HepG2 (cell line): ENCODE results near the gene SYDE1. TPM values are rescaled to one million over a fixed set of nuclear protein-coding genes. Genes with fewer than 3 reads are reported as not detected.

Source experiments
- ATF7-NPFF ChIP-seq: sonication (generic); formaldehyde crosslinking; IDR thresholded peaks from 2 replicates; pipeline ENCODE4 v1.8.1; 2023; ENCODE audit warnings: mild to moderate bottlenecking, low read depth, missing genetic modification reagents, moderate library complexity
- CCDC6 ChIP-seq: sonication (generic); formaldehyde crosslinking; IDR thresholded peaks from 2 replicates; pipeline ENCODE4 v1.8.1; 2022; ENCODE audit warnings: mild to moderate bottlenecking, missing genetic modification reagents, moderate library complexity
- FOXK1 ChIP-seq: sonication (generic); formaldehyde crosslinking; IDR thresholded peaks from 2 replicates; pipeline ENCODE4 v1.4.0; 2020; ENCODE audit warnings: low read depth, missing genetic modification reagents, borderline replicate concordance
- PATZ1 ChIP-seq: sonication (generic); formaldehyde crosslinking; IDR thresholded peaks from 2 replicates; pipeline ENCODE4 v1.4.0; 2020; ENCODE audit warnings: missing genetic modification reagents
- POGZ ChIP-seq: sonication (generic); formaldehyde crosslinking; IDR thresholded peaks from 2 replicates; pipeline ENCODE4 v1.4.0; 2020; ENCODE audit warnings: mild to moderate bottlenecking, missing genetic modification reagents
- SOX5 ChIP-seq: IDR thresholded peaks from 2 replicates; pipeline ENCODE4 v1.6.1; 2016; ENCODE audit warnings: borderline replicate concordance
- TAF15 ChIP-seq: fragments of 200-400 bp; formaldehyde crosslinking; IDR thresholded peaks from one replicate; pipeline ENCODE4 v1.6.1; 2018; ENCODE audit warnings: mild to moderate bottlenecking, low read depth, low read length; ENCODE audit not compliant: poor library complexity, severe bottlenecking
- TBX3 ChIP-seq: fragments of 450-650 bp; IDR thresholded peaks from 2 replicates; pipeline ENCODE4 v1.6.1; 2017; ENCODE audit warnings: antibody characterized with exemption, mild to moderate bottlenecking, inconsistent platforms, borderline replicate concordance
- TFE3 ChIP-seq: IDR thresholded peaks from 2 replicates; pipeline ENCODE4 v1.6.1; 2016
- ZBED4 ChIP-seq: sonication (generic); formaldehyde crosslinking; IDR thresholded peaks from 2 replicates; pipeline ENCODE4 v1.4.0; 2020; ENCODE audit warnings: missing genetic modification reagents, borderline replicate concordance
- ZNF101 ChIP-seq: sonication (generic); formaldehyde crosslinking; IDR thresholded peaks from 2 replicates; pipeline ENCODE4 v1.4.0; 2020; ENCODE audit warnings: mild to moderate bottlenecking, low read depth, missing genetic modification reagents, borderline replicate concordance
- ZNF121 ChIP-seq: sonication (generic); formaldehyde crosslinking; IDR thresholded peaks from 2 replicates; pipeline ENCODE4 v1.5.0; 2020; ENCODE audit warnings: mild to moderate bottlenecking, missing genetic modification reagents
- ZNF20 ChIP-seq: sonication (generic); formaldehyde crosslinking; IDR thresholded peaks from 2 replicates; pipeline ENCODE4 v1.4.0; 2020; ENCODE audit warnings: mild to moderate bottlenecking, moderate library complexity, missing genetic modification reagents
- ZNF264 ChIP-seq: sonication (generic); formaldehyde crosslinking; IDR thresholded peaks from 2 replicates; pipeline ENCODE4 v1.4.0; 2020; ENCODE audit warnings: missing genetic modification reagents
- ZNF558 ChIP-seq: sonication (generic); formaldehyde crosslinking; IDR thresholded peaks from 2 replicates; pipeline ENCODE4 v1.9.0; 2022; ENCODE audit warnings: mild to moderate bottlenecking, missing genetic modification reagents, borderline replicate concordance
- ZNF746 ChIP-seq: sonication (generic); formaldehyde crosslinking; IDR thresholded peaks from 2 replicates; pipeline ENCODE4 v1.8.0; 2022; ENCODE audit warnings: mild to moderate bottlenecking, missing genetic modification reagents
- ZNF749 ChIP-seq: sonication (generic); formaldehyde crosslinking; IDR thresholded peaks from 2 replicates; pipeline ENCODE4 v1.8.0; 2022; ENCODE audit warnings: mild to moderate bottlenecking, missing genetic modification reagents, moderate library complexity, borderline replicate concordance
- ZNF800 ChIP-seq: sonication (generic); formaldehyde crosslinking; IDR thresholded peaks from 2 replicates; pipeline ENCODE4 v1.4.0; 2020; ENCODE audit warnings: missing genetic modification reagents
- ZNF883 ChIP-seq: sonication (generic); formaldehyde crosslinking; IDR thresholded peaks from 2 replicates; pipeline ENCODE4 v1.5.1; 2020; ENCODE audit warnings: mild to moderate bottlenecking, missing genetic modification reagents; ENCODE audit errors: not compliant biosample characterization
- polyA plus RNA-seq, 8 experiments: library from polyadenylated mRNA; depleted of rRNA in 3 of 8; stranded (reverse) in 7 of 8; unstranded in 1 of 8; fragments of >200 nt; fragmentation: Illumina TruSeq in 4 of 8; extraction: Trizol in 4 of 8; gene quantifications; 2 replicates each; pipeline versions ENCODE4 v1.2.1 to v1.2.3, GENCODE V29; 2011 to 2016; ENCODE audit warnings: low read depth in 4 of 8, missing spikeins in 1 of 8, mixed read lengths in 1 of 8; ENCODE audit not compliant: insufficient read depth in 1 of 8
- total RNA-seq, 5 experiments: library from RNA; depleted of rRNA; stranded (reverse); fragments of >200 nt; fragmentation: Illumina TruSeq; extraction: Trizol; gene quantifications; 2 replicates each; pipeline ENCODE4 v1.2.3, GENCODE V29; 2016; ENCODE audit warnings: low read depth in 1 of 5

Gene SYDE1
- total and polyA plus RNA-seq, 2 of the 13 experiments (the other 11 are each of a cell fraction or from before 2014, with no cell fraction given) = 4.3 to 13.6 TPM

- TF ChIP-seq ZBED4 (CRISPR knock-in tag) (peak; percentile 91), TFE3 (CRISPR knock-in tag) (peak; percentile 89), ZNF101 (CRISPR knock-in tag) (no peak), ZNF558 (CRISPR knock-in tag) (peak; percentile 87; the same call in 1 of the 2 replicates), ZNF749 (CRISPR knock-in tag) (no peak), ZNF800 (CRISPR knock-in tag) (no peak), PATZ1 (CRISPR knock-in tag) (peak; percentile 85), ZNF264 (CRISPR knock-in tag) (peak; percentile 59; the same call in 1 of the 2 replicates), ZNF746 (peak; percentile 20; the same call in 1 of the 2 replicates), ZNF121 (CRISPR knock-in tag) (0 out of 2 replicates have a peak, but pooled peaks have one; percentile 6), SOX5 (CRISPR knock-in tag) (0 out of 2 replicates have a peak, but pooled peaks have one; percentile 20), CCDC6 (CRISPR knock-in tag) (peak; percentile 77; the same call in 1 of the 2 replicates), FOXK1 (CRISPR knock-in tag) (no peak; the same call in 1 of the 2 replicates), ZNF883 (CRISPR knock-in tag) (peak; percentile 74), ZNF20 (CRISPR knock-in tag) (no peak), TAF15 (peak; percentile 33), ATF7-NPFF (CRISPR knock-in tag) (peak; percentile 32; the same call in 1 of the 2 replicates), POGZ (CRISPR knock-in tag) (peak; percentile 81), TBX3 (peak; percentile 26; the same call in 1 of the 2 replicates)
These were observed 18.2 kb downstream of the SYDE1 start (continued) for GRCh38 chr19:15125232-15126067.
